Forelimb muscle (tissue), 1 donor: ENCODE measurements around the gene ZSWIM4. TPM values are rescaled to one million over a fixed set of nuclear protein-coding genes. Genes with fewer than 3 reads are reported as not detected.
A peak's percentile ranks its signal among the peaks of the same experiment; 100 is the strongest.
"Not testable (repeated sequence)": the region's sequence is repeated elsewhere in the genome, so short reads cannot be mapped to it uniquely, and the experiment has no call there.

ENCODE experiments used
- DNase-seq: peaks from one replicate; pipeline ENCODE4 v3.0.0-alpha.2; 2013; ENCODE audit warnings: low read depth
- polyA plus RNA-seq: library from polyadenylated mRNA; unstranded; fragments of 120-200 nt; gene quantifications from one replicate; pipeline ENCODE4 v1.2.1, GENCODE V29; 2013; ENCODE audit not compliant: insufficient read length

The ZSWIM4 gene
- polyA plus RNA-seq, result 2.9 TPM

GRCh38 chr19:13794757-13795589 lies at the start of gene ZSWIM4:
Gene ZSWIM4, plus strand, starts transcription at chr19:13795443. Its CDS starts 206 bp downstream, at chr19:13795649.
- peak; percentile 97 for DNase-seq

- DNase-seq, result no peak
These were observed 48.2 kb upstream of the ZSWIM4 start for GRCh38 chr19:13747098-13747453.

GRCh38 chr19:13748169-13748828 lies 46.9 kb upstream of the ZSWIM4 start:
- DNase-seq, result no peak

- DNase-seq, result no peak
These were observed 43.8 kb upstream of the ZSWIM4 start for GRCh38 chr19:13751436-13751835.

GRCh38 chr19:13753622-13754021 lies 41.6 kb upstream of the ZSWIM4 start:
- not testable (repeated sequence) for DNase-seq

- DNase-seq, result no peak
These were observed 39.0 kb upstream of the ZSWIM4 start for GRCh38 chr19:13756210-13756609.

GRCh38 chr19:13757805-13758772 lies 37.2 kb upstream of the ZSWIM4 start:
- no peak for DNase-seq

GRCh38 chr19:13758795-13759194 lies 36.4 kb upstream of the ZSWIM4 start:
- DNase-seq, result no peak

GRCh38 chr19:13761423-13761822 lies 33.8 kb upstream of the ZSWIM4 start:
- no peak for DNase-seq

GRCh38 chr19:13762635-13763235 lies 32.5 kb upstream of the ZSWIM4 start:
- DNase-seq, result no peak

- no peak for DNase-seq
These were observed 32.0 kb upstream of the ZSWIM4 start for GRCh38 chr19:13763265-13763664.

GRCh38 chr19:13764101-13764807 lies 31.0 kb upstream of the ZSWIM4 start, which contains the start of gene MRI1:
Gene MRI1, plus strand, starts transcription at chr19:13764522. Its CDS starts 67 bp downstream, at chr19:13764589.
- no peak for DNase-seq

- DNase-seq, result no peak
These were observed 30.3 kb upstream of the ZSWIM4 start for GRCh38 chr19:13764821-13765394.

GRCh38 chr19:13765395-13766094 lies 29.7 kb upstream of the ZSWIM4 start:
- no peak for DNase-seq

GRCh38 chr19:13766095-13766481 lies 29.2 kb upstream of the ZSWIM4 start:
- DNase-seq, result no peak

- DNase-seq, result no peak
These were observed 26.7 kb upstream of the ZSWIM4 start for GRCh38 chr19:13768510-13768909.

- DNase-seq, result no peak
These were observed 25.1 kb upstream of the ZSWIM4 start for GRCh38 chr19:13770013-13770635.

- DNase-seq, result peak; percentile 94
These were observed 20.7 kb upstream of the ZSWIM4 start, which contains the start of gene C19orf53 for GRCh38 chr19:13774217-13775191. Gene C19orf53, plus strand, starts transcription at chr19:13774456. Its CDS starts 22 bp downstream, at chr19:13774478.
